ENCODE results near the gene NPTN.

- no peak for TF ChIP-seq KDM2A (CRISPR knock-in tag; IDR thresholded peaks at IDR 0.05; ENCODE audit: borderline replicate concordance, low read depth)
- no peak for TF ChIP-seq REST (IDR thresholded peaks at IDR 0.05; ENCODE audit: borderline replicate concordance in 1 of 2, low read depth in 1 of 2, low read length in 2 of 2)
- TF ChIP-seq NR0B2 (CRISPR knock-in tag; IDR thresholded peaks at IDR 0.05): no peak
- TF ChIP-seq MZF1 (CRISPR knock-in tag; IDR thresholded peaks at IDR 0.05; ENCODE audit: borderline replicate concordance): no peak
- TF ChIP-seq FOXM1 (CRISPR knock-in tag; IDR thresholded peaks at IDR 0.05): no peak
- TF ChIP-seq ZNF768 (CRISPR knock-in tag; IDR thresholded peaks at IDR 0.05): no peak
- no peak for TF ChIP-seq FOSL1 (CRISPR knock-in tag; IDR thresholded peaks at IDR 0.05; ENCODE audit: borderline replicate concordance)
- TF ChIP-seq ZKSCAN1 (IDR thresholded peaks at IDR 0.05; ENCODE audit: low read length): no peak
- TF ChIP-seq RFX5 (IDR thresholded peaks at IDR 0.05; ENCODE audit: low read depth, low read length): no peak
- TF ChIP-seq GPN1 (CRISPR knock-in tag; IDR thresholded peaks at IDR 0.05; ENCODE audit: borderline replicate concordance): no peak
- no peak for TF ChIP-seq MXI1 (IDR thresholded peaks at IDR 0.05; ENCODE audit: borderline replicate concordance, low read depth, low read length)
- no peak for TF ChIP-seq U2AF1 (optimal IDR thresholded peaks at IDR 0.05; ENCODE audit: low read depth, low read length)
- TF ChIP-seq NFRKB (IDR thresholded peaks at IDR 0.05): no peak
- no peak for TF ChIP-seq ZNF367 (CRISPR knock-in tag; IDR thresholded peaks at IDR 0.05; ENCODE audit: borderline replicate concordance)
Observed at GRCh38 chr15:73518180-73518862, 114.9 kb downstream of the NPTN start.

Measured in HepG2 (cell line).